Measurements from ENCODE around the gene NSUN2.

NSUN2 gene

DNA sequence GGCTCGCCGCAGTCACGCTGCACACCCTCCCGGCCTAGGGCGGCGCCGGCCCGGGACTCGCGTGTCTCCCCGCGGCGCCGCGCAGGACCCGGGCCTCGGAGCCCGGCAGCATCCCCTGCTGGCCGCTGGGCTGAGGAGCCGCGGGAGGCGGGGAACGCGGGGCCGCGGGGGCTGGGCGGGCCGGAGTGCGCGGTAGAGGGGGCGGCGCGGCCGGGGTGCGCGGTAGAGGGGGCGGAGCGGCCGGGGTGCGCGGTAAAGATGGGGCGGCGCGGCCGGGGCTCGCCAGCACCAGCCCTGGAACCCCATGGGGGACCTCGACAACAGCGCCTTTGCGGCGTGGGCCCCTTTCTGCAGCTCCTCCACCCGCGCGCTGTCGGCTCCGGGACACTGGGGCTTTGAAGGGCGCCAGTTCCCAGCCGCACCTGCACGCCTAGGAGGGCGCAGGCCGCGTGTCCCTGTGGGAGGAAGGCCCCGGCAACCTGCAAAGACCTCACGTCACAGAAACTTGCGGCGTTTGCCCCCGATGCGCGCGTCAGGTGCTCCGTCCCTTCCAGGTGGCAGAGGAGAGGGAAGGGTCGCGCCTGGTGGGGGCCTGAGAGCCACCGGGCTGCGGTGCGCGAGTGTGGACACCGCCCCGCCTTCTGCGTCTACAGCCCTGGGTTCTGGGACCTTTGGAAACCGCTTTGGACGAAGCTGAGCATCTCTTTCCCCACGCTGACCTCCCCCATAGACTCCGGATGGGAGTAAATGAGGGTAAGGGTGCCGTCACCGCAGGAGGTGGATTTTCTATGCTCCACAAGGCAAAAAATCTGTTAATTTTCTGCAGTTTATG, 49.6 kb downstream of the NSUN2 start:
- Histone ChIP-seq H3K27me3 (ENCODE audit: control insufficient read depth, insufficient read depth, low read length) (peaks cover 37% of the 10 kb centered on the region), H3K27ac (ENCODE audit: low read depth, low read length) (no peak overlapping the region), H3K36me3 (ENCODE audit: control insufficient read depth, insufficient read depth, low read length) (no peaks in the 10 kb centered on the region), H3K4me1 (ENCODE audit: control insufficient read depth, insufficient read depth, low read length) (peaks cover 11% of the 10 kb centered on the region), H3K4me3 (ENCODE audit: low read depth, low read length) (peak overlapping the region; percentile 65), H3K9me3 (ENCODE audit: control insufficient read depth, insufficient read depth, low read length) (no peaks in the 10 kb centered on the region), H3K9ac (ENCODE audit: low read depth, low read length) (no peak overlapping the region)

DNA sequence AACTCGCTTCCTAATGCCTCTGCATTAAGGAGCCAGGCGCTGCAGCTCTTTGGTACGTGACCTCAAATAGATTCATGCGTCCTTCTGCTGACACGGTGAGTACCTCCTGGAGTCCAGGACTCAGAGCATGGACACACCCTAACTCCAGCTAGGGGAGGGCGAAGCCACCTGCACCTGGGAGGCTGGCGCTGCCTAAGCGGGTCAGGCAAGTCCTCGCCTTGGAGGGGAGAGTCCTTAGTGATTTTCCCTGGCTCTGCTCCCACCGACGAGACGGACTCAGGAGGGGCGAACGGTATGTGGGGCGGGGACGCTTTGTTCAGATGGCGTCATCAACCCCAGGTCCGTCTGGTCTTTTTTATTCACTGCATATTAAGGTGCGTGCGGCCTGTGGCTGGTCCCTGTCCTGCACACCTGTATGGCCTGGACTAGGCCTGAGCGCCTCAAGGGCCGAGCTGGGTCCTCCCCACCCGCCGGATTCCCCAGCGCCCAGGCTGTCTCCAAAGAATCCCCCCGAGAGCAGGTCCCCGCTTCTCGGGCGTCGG, 50.3 kb downstream of the NSUN2 start:
- Histone ChIP-seq H3K4me3 (ENCODE audit: low read depth, low read length) (peak overlapping the region; percentile 65), H3K9me3 (ENCODE audit: control insufficient read depth, insufficient read depth, low read length) (peaks cover 1% of the 10 kb centered on the region; the same call in 1 of the 2 replicates), H3K27me3 (ENCODE audit: control insufficient read depth, insufficient read depth, low read length) (peaks cover 37% of the 10 kb centered on the region), H3K27ac (ENCODE audit: low read depth, low read length) (no peak overlapping the region), H3K9ac (ENCODE audit: low read depth, low read length) (no peak overlapping the region), H3K36me3 (ENCODE audit: control insufficient read depth, insufficient read depth, low read length) (no peaks in the 10 kb centered on the region), H3K4me1 (ENCODE audit: control insufficient read depth, insufficient read depth, low read length) (peaks cover 11% of the 10 kb centered on the region)

DNA sequence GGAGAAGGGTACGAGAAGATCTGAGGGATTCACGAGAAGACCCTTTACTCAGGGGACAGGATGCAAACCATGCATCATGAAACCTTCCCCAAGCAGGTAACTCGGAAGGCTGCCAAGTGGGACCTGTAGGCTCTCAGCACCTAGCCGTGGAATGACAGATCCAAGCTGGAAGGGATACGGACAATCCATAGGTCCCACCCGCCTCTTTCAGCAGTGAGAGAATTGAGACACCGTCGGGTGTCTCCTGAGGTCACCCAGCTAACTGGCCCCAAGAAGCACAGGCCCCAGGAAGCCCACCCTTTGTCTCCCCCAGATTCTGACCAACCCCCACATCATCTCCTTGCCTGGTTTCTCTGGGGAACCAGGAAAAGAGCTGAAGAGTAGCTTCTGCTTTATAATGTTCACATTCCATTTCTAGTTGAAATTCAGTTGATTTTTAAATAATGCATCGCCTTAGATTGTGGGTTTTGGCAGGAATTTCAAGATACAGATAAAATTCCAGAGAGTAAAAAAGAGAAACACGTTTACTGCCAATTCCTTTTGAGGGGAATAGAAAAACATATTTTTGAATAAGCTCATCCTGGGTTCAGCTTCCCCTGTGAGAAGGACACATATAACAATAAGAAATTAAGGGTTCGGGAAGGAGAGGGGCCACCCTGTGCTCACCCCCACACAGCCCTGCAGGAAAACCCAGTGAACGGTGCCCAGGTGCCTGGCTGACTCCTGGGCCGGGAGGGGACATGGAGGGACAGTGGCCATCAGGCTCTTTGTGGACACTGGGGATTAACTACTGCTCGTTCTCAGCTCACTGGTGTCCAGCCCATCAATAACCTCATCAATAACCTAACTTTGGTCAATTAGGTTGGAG, 51.1 kb downstream of the NSUN2 start:
- H3K4me1 ChIP-seq (ENCODE audit: control insufficient read depth, insufficient read depth, low read length), result peaks cover 11% of the 10 kb centered on the region
- no peak overlapping the region for H3K4me3 ChIP-seq (ENCODE audit: low read depth, low read length)
- H3K36me3 ChIP-seq (ENCODE audit: control insufficient read depth, insufficient read depth, low read length), result no peaks in the 10 kb centered on the region
- H3K9ac ChIP-seq (ENCODE audit: low read depth, low read length), result no peak overlapping the region
- peaks cover 7% of the 10 kb centered on the region; the same call in 1 of the 2 replicates for H3K9me3 ChIP-seq (ENCODE audit: control insufficient read depth, insufficient read depth, low read length)
- peaks cover 37% of the 10 kb centered on the region for H3K27me3 ChIP-seq (ENCODE audit: control insufficient read depth, insufficient read depth, low read length)
- no peak overlapping the region for H3K27ac ChIP-seq (ENCODE audit: low read depth, low read length)

DNA sequence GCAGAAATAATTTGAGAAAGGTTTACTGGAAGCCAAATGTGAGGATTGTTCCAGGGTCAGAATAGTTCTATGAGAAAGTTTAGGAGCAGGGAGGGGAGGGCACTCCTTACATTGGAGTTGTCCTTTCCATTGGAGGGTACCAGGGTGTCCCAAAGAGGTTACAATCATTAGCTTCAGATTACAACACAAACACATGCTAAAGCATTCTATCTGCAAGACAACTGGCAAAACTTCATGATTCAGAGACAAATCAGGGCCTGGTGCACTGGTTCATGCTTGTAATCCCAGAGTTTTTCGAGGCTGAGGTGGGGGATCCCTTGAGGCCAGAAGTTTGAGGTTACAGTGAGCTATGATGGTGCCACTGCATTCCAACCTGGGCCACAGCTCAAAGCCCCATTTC, 51.8 kb downstream of the NSUN2 start:
- no peaks in the 10 kb centered on the region for H3K36me3 ChIP-seq (ENCODE audit: control insufficient read depth, insufficient read depth, low read length)
- peaks cover 37% of the 10 kb centered on the region for H3K27me3 ChIP-seq (ENCODE audit: control insufficient read depth, insufficient read depth, low read length)
- H3K9me3 ChIP-seq (ENCODE audit: control insufficient read depth, insufficient read depth, low read length), result peaks cover 7% of the 10 kb centered on the region; the same call in 1 of the 2 replicates
- H3K4me1 ChIP-seq (ENCODE audit: control insufficient read depth, insufficient read depth, low read length), result peaks cover 11% of the 10 kb centered on the region
- no peak overlapping the region for H3K27ac ChIP-seq (ENCODE audit: low read depth, low read length)
- H3K9ac ChIP-seq (ENCODE audit: low read depth, low read length), result no peak overlapping the region
- H3K4me3 ChIP-seq (ENCODE audit: low read depth, low read length), result no peak overlapping the region

DNA sequence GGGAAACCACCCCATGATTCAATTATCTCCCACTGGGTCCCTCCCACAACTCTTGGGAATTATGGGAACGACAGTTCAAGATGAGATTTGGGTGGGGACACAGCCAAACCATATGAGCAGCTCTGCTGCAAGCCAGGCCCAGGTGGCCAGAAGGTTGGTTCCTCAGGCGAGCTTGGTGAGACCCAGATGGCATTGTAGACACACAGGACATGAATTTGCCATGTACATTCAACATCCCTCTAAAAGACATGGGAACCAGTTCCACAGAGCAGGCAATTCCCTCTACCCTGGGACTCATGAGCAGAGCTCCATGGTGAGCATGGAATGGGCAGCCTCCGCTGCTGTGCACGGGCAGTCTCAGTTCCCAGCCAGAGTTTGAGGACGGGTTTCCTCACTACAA, 53.3 kb downstream of the NSUN2 start:
- no peaks in the 10 kb centered on the region for H3K36me3 ChIP-seq (ENCODE audit: control insufficient read depth, insufficient read depth, low read length)
- H3K4me1 ChIP-seq (ENCODE audit: control insufficient read depth, insufficient read depth, low read length), result peaks cover 11% of the 10 kb centered on the region
- no peak overlapping the region for H3K27ac ChIP-seq (ENCODE audit: low read depth, low read length)
- no peak overlapping the region for H3K4me3 ChIP-seq (ENCODE audit: low read depth, low read length)
- H3K9ac ChIP-seq (ENCODE audit: low read depth, low read length), result no peak overlapping the region
- H3K27me3 ChIP-seq (ENCODE audit: control insufficient read depth, insufficient read depth, low read length), result peaks cover 34% of the 10 kb centered on the region
- peaks cover 7% of the 10 kb centered on the region; the same call in 1 of the 2 replicates for H3K9me3 ChIP-seq (ENCODE audit: control insufficient read depth, insufficient read depth, low read length)

DNA sequence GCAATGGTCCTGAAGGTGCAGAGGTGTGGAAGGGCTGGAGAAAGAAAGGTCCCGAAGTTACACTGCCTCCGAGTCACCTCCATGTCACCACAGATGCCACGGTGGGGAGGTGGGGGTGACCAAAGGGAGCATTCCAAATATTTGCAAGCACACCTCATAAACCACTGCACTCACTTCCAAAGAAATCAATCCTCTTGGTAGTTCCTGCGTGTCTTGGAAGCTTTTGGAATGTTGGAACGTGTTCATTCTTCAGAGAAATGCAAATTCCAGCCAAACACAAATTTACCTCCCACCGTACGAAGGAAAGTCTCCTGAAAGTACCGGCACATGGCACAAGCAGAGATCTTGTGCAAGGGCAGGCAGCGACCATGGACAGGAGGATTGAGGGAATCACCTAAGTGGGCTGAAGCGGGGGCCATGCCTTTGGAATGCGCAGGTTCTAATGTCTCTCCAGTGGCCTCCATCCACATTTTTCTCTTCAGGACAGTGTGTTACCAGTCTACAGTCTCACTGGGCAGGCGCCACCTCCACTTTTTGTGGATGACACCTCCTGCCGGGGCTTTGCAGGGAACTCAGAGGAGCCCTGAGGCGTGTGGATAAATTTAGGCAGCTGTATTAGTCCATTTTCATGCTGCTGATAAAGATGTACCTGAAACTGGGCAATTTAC, 54.0 kb downstream of the NSUN2 start:
- H3K27me3 ChIP-seq (ENCODE audit: control insufficient read depth, insufficient read depth, low read length), result peaks cover 27% of the 10 kb centered on the region
- H3K9me3 ChIP-seq (ENCODE audit: control insufficient read depth, insufficient read depth, low read length), result peaks cover 7% of the 10 kb centered on the region; the same call in 1 of the 2 replicates
- no peak overlapping the region for H3K9ac ChIP-seq (ENCODE audit: low read depth, low read length)
- H3K4me3 ChIP-seq (ENCODE audit: low read depth, low read length), result no peak overlapping the region
- no peaks in the 10 kb centered on the region for H3K36me3 ChIP-seq (ENCODE audit: control insufficient read depth, insufficient read depth, low read length)
- no peak overlapping the region for H3K27ac ChIP-seq (ENCODE audit: low read depth, low read length)
- peaks cover 11% of the 10 kb centered on the region for H3K4me1 ChIP-seq (ENCODE audit: control insufficient read depth, insufficient read depth, low read length)

DNA sequence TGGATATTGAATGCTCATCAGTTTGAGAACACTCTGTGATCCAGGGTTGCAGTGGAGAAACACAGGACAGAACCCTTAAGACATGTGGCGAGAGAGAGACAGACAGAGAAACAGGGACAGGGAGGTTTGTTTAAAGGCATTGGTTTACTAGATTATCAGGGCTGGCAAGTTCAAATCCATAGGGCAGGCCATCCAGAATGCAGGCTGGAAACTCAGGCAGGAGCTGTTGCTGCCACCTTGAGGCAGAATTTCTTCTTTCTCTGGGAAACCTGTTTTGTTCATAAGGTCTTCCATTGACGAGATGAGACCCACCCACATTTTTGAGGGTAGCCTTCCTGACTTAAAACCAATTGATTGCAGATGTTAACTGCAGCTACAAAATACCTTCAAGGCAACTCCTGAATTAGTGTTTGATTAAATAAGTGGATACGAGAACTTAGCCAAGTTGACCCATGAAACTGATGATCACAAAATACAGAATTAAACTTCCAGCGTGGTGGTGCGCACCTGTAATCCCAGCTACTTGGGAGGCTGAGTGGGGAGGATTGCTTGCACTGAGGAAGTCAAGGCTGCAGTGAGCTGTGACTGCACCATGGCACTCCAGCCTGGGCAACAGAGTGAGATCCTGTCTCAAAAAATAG, 55.9 kb downstream of the NSUN2 start:
- Histone ChIP-seq H3K27ac (ENCODE audit: low read depth, low read length) (no peak overlapping the region), H3K4me3 (ENCODE audit: low read depth, low read length) (no peak overlapping the region), H3K27me3 (ENCODE audit: control insufficient read depth, insufficient read depth, low read length) (peaks cover 10% of the 10 kb centered on the region), H3K9ac (ENCODE audit: low read depth, low read length) (no peak overlapping the region), H3K9me3 (ENCODE audit: control insufficient read depth, insufficient read depth, low read length) (peaks cover 7% of the 10 kb centered on the region; the same call in 1 of the 2 replicates), H3K36me3 (ENCODE audit: control insufficient read depth, insufficient read depth, low read length) (no peaks in the 10 kb centered on the region), H3K4me1 (ENCODE audit: control insufficient read depth, insufficient read depth, low read length) (peaks cover 8% of the 10 kb centered on the region; the same call in 1 of the 2 replicates)

DNA sequence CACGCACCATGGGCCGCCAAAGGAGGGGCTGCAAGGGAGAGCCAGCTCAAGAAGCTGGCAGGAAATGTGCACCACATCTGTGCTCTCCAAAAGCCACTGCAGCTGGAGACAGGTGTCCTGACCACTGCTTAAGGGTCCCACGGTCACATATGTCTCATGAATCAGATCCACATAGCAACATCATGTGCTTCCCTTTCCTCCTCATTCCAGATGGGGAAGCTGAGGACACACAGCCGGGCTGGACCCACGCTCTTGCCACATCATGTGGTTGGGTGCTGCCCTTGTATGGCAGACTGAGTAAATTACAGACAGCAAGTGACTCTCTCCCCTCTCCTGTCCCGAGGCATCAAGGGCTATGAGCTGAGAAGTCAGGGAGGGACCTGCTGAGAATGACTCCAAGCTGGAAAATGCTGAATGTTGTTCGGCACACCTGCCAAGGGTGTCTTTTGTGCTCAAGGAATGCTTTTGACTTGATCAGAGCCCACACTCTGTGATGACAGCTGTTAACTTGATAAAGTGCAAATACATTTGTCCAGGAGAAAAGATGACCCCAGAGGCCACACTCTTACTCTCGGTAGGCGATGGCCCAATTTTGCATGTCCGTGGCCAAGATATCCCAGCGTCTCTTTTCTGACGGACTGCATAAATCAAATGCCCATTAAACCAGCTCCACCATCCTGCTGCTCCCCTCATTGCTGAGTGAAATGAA, 58.2 kb downstream of the NSUN2 start:
- Histone ChIP-seq H3K27me3 (ENCODE audit: control insufficient read depth, insufficient read depth, low read length) (no peaks in the 10 kb centered on the region), H3K27ac (ENCODE audit: low read depth, low read length) (no peak overlapping the region), H3K36me3 (ENCODE audit: control insufficient read depth, insufficient read depth, low read length) (no peaks in the 10 kb centered on the region), H3K4me3 (ENCODE audit: low read depth, low read length) (no peak overlapping the region), H3K4me1 (ENCODE audit: control insufficient read depth, insufficient read depth, low read length) (no peaks in the 10 kb centered on the region), H3K9me3 (ENCODE audit: control insufficient read depth, insufficient read depth, low read length) (peaks cover 7% of the 10 kb centered on the region; the same call in 1 of the 2 replicates), H3K9ac (ENCODE audit: low read depth, low read length) (no peak overlapping the region)

DNA sequence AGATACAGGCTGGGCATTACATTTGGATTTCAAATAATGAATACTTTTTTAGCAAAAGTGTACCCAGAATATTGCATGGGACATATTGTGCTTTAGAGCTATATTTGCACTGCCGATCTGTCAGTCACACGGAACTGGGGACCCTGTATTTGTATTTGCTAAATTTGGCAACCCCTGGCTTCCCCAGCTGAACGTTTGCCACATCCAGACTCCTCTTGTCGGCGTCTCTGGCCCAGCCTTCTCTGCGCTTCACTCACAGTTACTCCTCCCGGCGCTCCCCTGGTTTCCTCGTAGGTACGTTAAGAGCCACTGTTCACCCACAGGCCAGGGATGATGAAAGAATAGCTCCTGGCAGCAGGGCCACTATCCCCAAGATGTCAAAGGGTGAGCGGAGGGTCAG, 58.7 kb downstream of the NSUN2 start:
- Histone ChIP-seq H3K4me1 (ENCODE audit: control insufficient read depth, insufficient read depth, low read length) (no peaks in the 10 kb centered on the region), H3K27me3 (ENCODE audit: control insufficient read depth, insufficient read depth, low read length) (no peaks in the 10 kb centered on the region), H3K27ac (ENCODE audit: low read depth, low read length) (no peak overlapping the region), H3K9me3 (ENCODE audit: control insufficient read depth, insufficient read depth, low read length) (peaks cover 7% of the 10 kb centered on the region; the same call in 1 of the 2 replicates), H3K4me3 (ENCODE audit: low read depth, low read length) (no peak overlapping the region), H3K36me3 (ENCODE audit: control insufficient read depth, insufficient read depth, low read length) (no peaks in the 10 kb centered on the region), H3K9ac (ENCODE audit: low read depth, low read length) (no peak overlapping the region)
